ENCODE measurements around the gene UBE2D4.
"Not testable (repeated sequence)": the region's sequence is repeated elsewhere in the genome, so short reads cannot be mapped to it uniquely, and the experiment has no call there.

Gene UBE2D4

DNA sequence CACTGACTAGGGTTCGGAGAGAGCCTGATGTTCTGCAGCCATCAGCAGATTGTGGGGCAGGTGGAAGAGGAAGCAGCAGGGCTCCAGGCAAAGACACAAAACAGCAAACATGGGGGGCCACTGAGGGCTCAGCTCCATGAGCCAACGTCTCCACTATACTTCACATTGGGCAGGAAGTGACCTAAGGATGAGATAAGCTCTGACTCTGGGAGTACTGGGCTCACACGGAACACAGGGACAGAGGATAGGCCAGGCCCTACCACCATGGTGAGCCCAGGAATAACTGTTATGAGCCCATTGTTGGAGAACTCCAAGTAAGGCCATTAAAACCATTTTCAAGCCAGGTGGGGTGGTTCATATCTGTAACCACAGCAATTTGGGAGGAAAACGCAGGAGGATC is 42.0 kb upstream of the UBE2D4 start:
- TF ChIP-seq, protein P1, sequence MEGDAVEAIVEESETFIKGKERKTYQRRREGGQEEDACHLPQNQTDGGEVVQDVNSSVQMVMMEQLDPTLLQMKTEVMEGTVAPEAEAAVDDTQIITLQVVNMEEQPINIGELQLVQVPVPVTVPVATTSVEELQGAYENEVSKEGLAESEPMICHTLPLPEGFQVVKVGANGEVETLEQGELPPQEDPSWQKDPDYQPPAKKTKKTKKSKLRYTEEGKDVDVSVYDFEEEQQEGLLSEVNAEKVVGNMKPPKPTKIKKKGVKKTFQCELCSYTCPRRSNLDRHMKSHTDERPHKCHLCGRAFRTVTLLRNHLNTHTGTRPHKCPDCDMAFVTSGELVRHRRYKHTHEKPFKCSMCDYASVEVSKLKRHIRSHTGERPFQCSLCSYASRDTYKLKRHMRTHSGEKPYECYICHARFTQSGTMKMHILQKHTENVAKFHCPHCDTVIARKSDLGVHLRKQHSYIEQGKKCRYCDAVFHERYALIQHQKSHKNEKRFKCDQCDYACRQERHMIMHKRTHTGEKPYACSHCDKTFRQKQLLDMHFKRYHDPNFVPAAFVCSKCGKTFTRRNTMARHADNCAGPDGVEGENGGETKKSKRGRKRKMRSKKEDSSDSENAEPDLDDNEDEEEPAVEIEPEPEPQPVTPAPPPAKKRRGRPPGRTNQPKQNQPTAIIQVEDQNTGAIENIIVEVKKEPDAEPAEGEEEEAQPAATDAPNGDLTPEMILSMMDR (conservative IDR thresholded peaks at IDR 0.05; ENCODE audit: control insufficient read depth, insufficient read depth, low read depth, low read length) = no peak
- no peak for DNase-seq (ENCODE audit: low read depth)
- H3K4me3 ChIP-seq (ENCODE audit: control insufficient read depth, low read depth, low read length) = no peak overlapping the region

DNA sequence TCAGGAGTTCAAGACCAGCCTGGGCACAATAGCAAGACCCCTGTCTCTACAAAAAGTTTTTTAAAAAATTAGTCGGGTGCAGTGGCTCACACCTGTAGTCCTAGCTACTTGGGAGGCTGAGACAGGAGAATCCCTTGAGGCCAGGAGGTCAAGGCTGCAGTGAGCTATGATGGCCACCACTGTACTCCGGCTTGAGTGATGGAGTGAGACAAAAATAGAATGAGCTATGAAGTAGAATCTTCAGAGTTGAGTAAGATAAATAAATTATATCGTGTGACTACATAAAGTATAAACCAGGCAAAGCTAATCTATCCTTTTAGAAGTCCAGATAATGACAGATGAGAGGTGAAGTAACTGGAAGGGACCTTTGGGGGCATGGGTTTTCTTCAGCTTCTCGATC is 41.6 kb upstream of the UBE2D4 start:
- no peak for DNase-seq (ENCODE audit: low read depth)
- H3K4me3 ChIP-seq (ENCODE audit: control insufficient read depth, low read depth, low read length) = no peak overlapping the region
- TF ChIP-seq, protein P1 (conservative IDR thresholded peaks at IDR 0.05; ENCODE audit: control insufficient read depth, insufficient read depth, low read depth, low read length) = no peak

DNA sequence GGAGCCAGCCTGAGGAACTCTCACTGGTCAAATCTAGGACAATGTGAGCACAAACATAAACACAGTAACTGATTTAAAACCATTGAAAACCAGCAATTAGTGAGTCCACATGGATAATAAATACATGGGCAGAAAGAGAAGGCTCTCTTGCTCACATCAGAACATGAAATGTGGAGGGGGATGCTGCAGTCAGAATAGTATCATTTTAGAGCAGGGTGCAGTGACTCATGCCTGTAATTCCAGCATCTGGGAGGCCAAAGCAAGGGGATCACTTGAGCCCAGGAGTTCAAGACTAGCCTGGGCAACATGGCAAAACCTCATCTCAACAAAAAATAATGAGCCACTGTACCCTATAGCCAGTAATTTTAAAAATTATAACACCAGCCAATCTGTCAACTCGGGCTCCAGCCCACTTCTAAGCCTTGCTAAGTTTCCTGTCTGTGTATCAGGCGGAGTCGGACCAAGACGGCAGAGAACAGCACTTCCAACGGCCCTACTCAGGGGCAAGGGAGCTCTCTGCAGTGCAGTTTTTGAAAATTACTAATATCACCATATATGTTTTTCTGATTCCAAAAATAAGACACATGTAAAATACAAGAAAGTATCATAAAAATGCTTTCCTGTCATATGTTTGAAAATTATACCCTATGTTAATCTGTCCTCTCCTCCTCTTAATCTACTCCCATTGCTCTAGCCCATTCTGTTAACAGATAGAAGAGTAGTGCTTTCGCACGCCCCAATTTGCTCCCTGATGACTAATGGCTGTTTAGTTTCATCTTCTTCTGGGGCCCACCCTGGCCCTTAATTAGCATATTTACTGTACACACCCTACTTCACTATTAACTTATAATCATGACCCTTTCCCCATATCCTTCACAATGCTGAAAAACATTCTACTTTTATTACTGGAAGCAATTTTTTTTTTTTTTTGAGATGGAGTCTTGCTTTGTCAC is 37.0 kb upstream of the UBE2D4 start:
- DNase-seq (ENCODE audit: low read depth) = peak; percentile 43
- H3K4me3 ChIP-seq (ENCODE audit: control insufficient read depth, low read depth, low read length) = no peak overlapping the region
- TF ChIP-seq, protein P1 (conservative IDR thresholded peaks at IDR 0.05; ENCODE audit: control insufficient read depth, insufficient read depth, low read depth, low read length) = no peak

GRCh38 chr7:43890468-43890867 is 35.8 kb upstream of the UBE2D4 start:
- TF ChIP-seq, protein P1 (conservative IDR thresholded peaks at IDR 0.05; ENCODE audit: control insufficient read depth, insufficient read depth, low read depth, low read length) = no peak
- DNase-seq (ENCODE audit: low read depth) = no peak
- no peak overlapping the region for H3K4me3 ChIP-seq (ENCODE audit: control insufficient read depth, low read depth, low read length)

- no peak for DNase-seq (ENCODE audit: low read depth)
- TF ChIP-seq, protein P1 (conservative IDR thresholded peaks at IDR 0.05; ENCODE audit: control insufficient read depth, insufficient read depth, low read depth, low read length) = no peak
- no peak overlapping the region for H3K4me3 ChIP-seq (ENCODE audit: control insufficient read depth, low read depth, low read length)
Observed at GRCh38 chr7:43891069-43891955, 34.9 kb upstream of the UBE2D4 start.

DNA sequence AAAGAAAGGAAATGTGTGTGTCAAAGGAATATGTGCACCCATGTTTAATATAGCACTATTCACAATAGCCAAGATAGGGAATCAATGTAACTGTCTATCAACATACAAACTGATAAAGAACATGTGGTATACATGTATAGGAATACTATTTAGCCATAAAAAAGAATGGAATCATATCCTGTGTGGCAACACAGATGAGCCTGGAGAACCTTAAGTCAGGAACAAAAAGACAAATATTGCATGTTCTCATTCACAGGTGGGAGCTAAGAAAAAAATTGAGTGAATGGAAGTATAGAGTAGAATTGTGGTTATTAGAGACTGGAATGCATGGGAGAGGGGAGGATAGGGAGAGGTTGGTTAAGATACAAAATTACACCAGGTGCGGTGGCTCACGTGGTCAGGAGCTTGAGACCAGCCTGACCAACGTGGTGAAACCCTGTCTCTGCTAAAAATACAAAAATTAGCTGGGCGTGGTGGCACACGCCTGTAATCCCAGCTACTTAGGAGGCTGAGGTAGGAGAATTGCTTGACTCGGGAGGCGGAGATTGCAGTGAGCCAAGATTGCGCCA is 30.3 kb upstream of the UBE2D4 start:
- TF ChIP-seq, protein P1 (conservative IDR thresholded peaks at IDR 0.05; ENCODE audit: control insufficient read depth, insufficient read depth, low read depth, low read length) = no peak
- DNase-seq (ENCODE audit: low read depth) = no peak
- no peak overlapping the region for H3K4me3 ChIP-seq (ENCODE audit: control insufficient read depth, low read depth, low read length)

DNA sequence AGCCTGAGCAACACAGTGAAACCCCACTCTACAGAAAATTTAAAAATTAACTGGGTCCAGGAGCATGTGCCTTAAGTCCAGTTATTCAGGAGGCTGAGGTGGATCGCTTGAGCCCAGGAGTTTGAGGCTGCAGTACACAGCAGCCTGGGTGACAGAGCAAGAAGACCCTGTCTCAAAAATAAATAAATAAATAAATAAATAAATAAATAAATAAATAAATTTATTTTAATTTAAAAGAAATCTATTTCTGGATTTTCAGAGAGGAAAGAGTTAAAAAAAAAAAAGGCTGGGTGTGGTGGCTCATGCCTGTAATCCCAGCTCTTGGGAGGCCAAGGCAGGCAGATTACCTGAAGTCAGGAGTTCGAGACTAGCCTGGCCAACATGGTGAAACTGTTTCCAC is 27.7 kb upstream of the UBE2D4 start:
- H3K4me3 ChIP-seq (ENCODE audit: control insufficient read depth, low read depth, low read length); DNase-seq (ENCODE audit: low read depth): not testable (repeated sequence)
